GM19467 (cell line): ENCODE results near the gene GPR137B.
"Not testable (repeated sequence)": the region's sequence is repeated elsewhere in the genome, so short reads cannot be mapped to it uniquely, and the experiment has no call there.

Experiments
- ATAC-seq: cut with Tn5 transposase; IDR thresholded peaks from one replicate; pipeline ENCODE4 v1.9.1; 2021; ENCODE audit warnings: mild to moderate bottlenecking, moderate library complexity; ENCODE audit not compliant: unreplicated experiment

GPR137B gene

DNA sequence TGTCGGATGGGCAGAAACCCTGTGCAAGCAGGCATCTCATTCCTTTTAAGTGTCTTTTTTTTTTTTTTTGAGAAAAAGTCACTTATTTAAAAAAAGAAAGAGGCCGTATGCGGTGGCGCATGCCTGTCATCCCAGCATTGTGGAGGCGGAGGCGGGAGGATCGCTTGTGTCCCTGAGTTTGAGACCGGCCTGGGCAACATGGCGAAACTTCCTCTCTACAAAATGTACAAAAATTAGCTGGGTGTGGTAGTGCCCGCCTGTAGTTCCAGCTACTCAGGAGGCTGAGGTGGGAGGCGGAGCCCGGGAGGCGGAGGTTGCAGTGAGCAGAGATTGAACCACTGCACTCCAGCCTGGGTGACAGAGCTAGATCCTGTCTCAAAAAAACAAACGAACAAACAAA lies 1.7 kb downstream of the GPR137B start:
- ATAC-seq: no peak

GRCh38 chr1:236144446-236145150 lies 2.3 kb downstream of the GPR137B start:
- no peak for ATAC-seq

- ATAC-seq: no peak
Measured at GRCh38 chr1:236147068-236147467, 4.7 kb downstream of the GPR137B start.

DNA sequence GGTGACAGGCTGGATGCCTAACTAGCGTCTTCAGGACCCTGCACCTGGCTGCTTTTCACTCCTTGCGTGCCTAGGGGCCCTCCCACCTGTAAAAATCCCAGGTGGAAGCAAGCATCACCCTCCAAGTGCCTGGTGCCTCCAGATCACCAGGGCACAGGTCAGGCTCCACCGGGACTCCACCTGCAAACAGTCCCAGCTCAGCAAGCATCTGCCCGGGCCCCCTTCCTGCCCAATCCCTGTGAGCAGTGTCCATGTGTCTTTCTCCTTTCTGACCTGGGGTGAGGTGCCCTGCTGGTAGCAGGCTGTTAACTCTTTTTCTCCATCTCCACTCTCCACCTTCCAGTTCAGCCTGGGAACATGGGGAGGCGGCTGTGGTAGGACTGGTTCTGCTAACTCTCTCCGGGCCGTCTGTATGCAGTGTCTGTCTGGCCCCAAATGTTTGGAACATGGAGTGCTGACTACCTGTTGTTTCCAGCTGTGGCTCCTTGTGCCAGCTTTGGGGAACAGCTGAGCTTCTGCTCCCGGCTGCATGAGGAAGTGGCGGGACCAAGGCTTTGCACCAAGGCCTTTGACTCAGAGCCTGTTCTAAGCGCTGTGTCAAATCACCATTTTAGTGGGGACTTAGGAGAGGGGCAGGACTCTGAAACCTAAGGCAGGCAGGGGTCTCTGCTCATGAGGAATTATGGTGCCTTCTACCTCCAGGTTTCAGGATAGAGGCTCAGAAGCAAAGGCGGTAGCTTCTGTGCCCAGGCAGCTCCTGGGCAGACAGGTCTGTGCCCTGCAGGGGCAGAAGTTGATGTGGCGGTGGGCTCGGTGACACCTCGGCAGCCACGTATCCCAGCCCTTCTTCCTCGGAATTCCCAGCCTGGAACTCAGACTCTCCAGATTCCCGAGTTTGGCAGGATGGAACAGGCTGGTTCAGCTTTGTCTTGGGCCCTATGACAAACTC lies 5.5 kb downstream of the GPR137B start:
- ATAC-seq: no peak

DNA sequence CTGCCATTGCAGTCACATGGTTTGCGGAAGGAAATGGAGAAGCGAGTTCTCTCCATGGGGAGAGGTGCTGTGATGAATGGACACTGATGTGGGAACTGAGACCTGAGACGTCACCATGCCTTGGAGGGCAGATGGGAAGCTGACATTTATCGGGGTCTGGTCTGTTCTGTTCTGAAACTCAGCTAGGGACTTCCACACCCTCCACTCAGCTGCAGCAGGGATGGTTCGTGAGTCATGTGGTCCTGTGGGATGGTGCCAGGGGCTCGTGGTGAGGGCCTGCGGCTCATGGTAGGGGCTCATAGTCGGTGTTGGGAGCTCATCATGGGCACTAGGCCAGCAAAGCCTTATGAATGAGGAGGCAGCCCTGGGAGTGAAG lies 6.1 kb downstream of the GPR137B start:
- ATAC-seq: no peak

GRCh38 chr1:236149003-236149595 lies 6.8 kb downstream of the GPR137B start:
- no peak for ATAC-seq

GRCh38 chr1:236149696-236150228 lies 7.4 kb downstream of the GPR137B start:
- ATAC-seq: no peak

DNA sequence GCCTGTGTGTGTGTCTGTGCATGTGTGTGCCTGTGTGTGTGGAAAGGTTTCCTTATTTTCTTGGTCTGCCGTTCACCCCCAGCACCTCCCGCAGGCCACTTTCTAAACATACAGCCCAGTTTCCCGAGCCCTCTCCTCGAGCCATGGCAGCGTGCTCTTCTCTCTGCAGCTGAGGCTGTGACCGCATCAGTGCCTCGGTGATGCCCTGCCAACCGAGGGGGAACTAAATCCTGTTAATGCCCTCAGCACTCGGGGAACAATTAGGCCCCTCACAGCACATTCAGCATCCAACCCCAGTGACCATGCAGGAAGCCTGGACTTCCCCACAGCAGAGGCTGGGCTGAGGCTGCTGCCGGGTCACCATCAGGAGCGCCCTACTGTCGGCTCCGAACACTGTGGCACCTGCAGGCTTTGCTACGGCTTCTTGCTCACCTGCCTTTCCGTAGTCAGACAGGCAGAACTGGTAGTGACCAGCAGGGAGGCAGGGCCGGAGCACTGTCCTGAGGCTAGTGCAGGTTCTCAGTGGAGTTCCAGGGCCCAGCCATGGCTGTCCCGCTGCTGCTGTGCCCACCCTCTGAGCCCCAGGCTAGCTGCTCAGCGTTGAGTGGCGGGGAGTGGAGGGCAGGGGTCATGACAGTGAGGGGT lies 8.1 kb downstream of the GPR137B start:
- ATAC-seq: no peak

DNA sequence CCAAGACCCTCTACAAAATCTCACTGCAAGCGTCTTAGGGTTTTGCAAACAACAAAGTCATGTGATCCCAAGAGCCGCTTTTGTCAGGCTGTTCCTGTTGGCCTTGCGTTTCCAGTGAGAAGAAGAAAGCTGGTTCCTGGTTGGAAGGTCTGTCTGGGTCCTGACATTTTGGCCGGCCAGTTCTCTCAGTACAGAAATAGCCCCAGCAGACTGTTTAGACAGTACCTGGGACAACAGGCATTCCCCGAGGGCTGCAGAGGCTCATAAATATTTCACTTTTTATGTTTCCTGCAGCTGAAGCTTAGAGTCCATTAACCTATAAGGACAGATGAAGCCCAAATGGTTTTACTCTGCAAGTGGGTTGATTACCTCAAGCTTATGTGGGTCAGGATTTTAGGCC lies 8.6 kb downstream of the GPR137B start:
- ATAC-seq: no peak

GRCh38 chr1:236151739-236152424 lies 9.5 kb downstream of the GPR137B start:
- ATAC-seq: no peak

DNA sequence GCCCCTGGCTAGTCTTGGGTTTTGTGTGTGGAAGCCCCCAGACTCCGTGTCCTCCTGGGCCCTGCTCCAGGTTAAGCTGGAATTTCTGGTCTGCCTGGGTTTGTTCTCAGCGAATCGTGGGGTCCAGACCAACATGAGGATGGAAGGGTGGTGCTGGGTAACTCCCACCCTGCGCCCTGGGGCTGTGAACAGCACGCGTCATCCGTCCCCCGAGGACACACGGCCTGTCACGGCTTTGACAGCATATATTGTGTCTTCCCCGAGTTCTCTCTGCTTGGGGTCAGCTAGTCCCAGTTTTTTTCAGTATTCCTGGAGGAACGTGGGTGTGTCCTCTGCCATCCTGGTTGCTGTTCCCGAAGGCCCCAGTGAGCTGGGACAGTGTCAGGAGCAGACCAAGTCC lies 11.8 kb downstream of the GPR137B start:
- ATAC-seq: no peak

DNA sequence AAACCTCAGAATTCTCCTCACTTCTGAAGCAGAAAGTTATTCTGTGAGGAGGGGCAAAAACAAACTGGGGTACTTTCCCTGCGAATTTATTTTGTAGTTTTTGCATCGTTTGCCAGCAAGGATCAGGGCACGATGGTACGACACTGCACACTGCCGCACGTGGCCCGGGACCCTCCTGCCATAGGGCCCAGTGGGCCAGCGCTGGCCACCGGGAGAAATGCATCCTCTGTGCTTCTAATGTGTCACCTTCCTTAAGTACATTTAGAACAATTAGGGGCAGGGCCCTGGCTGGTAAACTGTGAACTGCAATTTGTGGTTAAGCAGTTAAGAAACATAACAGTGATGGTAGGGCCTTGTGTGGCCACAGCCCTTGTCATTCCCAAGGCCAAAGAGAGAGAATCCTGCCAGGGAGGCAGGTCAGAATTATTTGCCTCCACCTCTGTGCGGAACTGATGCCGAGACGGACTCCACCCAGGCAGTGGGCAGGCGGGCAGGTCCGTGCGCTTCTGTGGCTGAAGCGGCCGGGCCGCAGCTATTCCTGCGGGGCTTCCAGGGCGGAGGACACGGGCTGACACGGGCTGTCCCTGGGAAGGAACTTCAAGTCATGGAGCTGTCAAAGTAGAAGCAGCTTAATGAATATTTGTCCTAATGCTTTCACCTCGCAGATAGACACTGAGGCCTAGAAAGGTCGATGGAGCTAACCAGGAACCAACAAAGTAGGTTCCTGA lies 12.5 kb downstream of the GPR137B start:
- ATAC-seq: no peak

- no peak for ATAC-seq
Measured at GRCh38 chr1:236155399-236155767, 13.0 kb downstream of the GPR137B start.

GRCh38 chr1:236155841-236156503 lies 13.6 kb downstream of the GPR137B start:
- no peak for ATAC-seq

- peak; percentile 80 for ATAC-seq
Measured at GRCh38 chr1:236156512-236157208, 14.3 kb downstream of the GPR137B start.

DNA sequence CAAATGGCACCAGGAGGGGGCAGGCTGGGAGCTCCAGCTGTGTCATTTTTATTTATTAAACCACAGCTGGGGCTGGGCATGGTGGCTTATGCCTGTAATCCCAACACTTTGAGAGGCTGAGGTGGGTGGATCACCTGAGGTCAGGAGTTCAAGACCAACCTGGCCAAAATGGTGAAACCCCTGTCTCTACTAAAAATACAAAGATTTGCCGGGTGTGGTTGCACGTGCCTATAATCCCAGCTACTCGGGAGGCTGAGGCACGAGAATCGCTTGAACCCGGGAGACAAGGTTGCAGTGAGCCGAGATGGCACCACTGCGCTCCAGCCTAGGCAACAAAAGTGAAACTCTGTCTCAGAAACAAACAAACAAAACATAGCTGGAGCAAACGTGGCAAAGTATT lies 15.7 kb downstream of the GPR137B start:
- not testable (repeated sequence) for ATAC-seq

DNA sequence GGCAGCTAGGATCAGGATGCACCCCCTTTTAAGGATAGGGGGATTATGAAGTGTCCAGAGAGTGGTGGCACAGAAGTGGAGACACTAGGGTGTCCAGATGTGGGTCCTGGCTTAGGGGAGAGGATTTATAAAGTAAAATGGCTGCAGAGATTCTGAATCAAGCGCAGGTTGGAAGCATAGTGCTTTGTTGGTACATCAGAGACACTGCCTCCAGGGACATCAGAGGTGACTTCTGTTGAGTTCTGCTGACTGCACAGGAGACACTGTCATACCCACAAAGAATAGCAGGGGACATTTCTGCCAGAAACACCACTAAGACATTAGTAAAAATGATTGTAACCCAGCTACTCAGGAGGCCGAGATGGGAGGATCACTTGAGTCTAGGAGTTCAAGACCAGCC lies 16.4 kb downstream of the GPR137B start:
- no peak for ATAC-seq

DNA sequence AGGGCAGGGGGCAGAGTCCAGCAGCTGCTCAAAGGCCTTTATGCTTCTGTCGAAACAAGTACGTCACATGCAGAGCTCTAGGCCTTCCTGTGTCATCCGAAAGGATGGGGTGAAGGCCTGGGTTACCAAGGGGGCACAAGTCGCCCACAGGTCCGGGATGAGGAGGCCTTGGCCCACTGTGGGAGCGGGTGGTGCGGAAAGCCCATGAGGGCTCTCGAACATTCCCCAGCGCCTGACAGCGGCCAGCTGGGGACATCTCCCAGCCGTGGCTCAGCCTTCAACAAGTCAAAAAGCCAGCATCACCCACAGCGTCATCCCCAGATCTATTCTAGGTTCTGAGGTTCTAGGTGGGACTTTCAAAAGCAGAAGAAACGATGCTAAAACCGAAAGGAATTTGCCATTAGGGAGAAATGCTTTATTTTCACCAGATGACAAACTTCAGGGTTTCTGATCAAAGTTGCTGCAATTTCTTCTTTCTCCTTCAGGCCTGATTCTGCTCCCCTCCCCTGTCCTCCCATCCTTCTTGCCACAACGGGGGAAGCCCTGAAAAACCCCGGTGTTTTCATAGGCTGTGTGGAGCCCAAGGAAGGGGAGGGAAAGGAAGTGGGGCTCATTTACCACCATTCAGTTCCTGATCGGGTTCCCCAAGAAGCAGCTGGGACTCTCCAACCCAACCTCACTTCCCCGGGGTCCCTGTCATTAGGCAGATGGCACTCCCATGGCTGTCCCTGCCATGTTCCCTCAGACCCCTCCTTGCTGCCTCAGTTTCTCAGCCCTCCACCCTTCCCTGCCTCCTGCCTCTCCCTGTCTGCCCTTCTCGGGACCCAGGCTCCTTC lies 17.6 kb downstream of the GPR137B start:
- peak; percentile 41 for ATAC-seq
